ENCODE data around the gene GOLGA1.

DNA sequence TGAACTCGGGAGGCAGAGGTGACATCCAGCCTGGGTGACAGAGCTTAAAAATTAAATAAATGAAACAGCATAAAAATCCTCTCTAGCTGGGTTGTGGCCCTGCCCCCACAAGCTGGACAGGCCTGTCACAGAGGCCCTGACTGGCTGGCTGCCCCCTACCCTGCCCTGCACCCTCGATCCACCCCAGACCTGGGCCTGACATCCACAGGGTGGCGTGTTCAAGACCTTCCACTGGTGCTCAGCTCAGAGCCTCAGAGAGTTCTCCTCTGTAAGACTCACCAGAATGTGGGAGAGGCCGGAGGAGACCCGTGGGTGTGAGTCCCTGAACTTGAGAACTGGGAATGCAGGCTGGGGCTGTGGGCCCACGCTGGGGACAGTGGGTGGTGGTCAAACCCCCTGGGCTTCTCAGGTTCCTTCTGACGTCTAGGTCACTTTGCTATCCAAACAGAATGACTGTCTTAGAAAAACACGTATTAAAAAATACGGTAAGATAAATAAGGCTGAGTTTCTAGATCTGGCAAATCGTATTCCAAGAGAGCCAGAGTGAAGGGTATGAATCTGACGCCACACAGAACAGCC is 97.3 kb downstream of the GOLGA1 start:
- TF ChIP-seq, protein P1, sequence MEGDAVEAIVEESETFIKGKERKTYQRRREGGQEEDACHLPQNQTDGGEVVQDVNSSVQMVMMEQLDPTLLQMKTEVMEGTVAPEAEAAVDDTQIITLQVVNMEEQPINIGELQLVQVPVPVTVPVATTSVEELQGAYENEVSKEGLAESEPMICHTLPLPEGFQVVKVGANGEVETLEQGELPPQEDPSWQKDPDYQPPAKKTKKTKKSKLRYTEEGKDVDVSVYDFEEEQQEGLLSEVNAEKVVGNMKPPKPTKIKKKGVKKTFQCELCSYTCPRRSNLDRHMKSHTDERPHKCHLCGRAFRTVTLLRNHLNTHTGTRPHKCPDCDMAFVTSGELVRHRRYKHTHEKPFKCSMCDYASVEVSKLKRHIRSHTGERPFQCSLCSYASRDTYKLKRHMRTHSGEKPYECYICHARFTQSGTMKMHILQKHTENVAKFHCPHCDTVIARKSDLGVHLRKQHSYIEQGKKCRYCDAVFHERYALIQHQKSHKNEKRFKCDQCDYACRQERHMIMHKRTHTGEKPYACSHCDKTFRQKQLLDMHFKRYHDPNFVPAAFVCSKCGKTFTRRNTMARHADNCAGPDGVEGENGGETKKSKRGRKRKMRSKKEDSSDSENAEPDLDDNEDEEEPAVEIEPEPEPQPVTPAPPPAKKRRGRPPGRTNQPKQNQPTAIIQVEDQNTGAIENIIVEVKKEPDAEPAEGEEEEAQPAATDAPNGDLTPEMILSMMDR (IDR thresholded peaks at IDR 0.05; ENCODE audit: insufficient read depth, low read depth, low read length), result no peak
- TF ChIP-seq EZH2 (IDR thresholded peaks at IDR 0.05; ENCODE audit: insufficient read depth, low read length), result no peak
